Measurements from ENCODE around the gene NRXN3. TPM values are rescaled to one million over a fixed set of nuclear protein-coding genes. Genes with fewer than 3 reads are reported as not detected.

Gene NRXN3
- total and polyA plus RNA-seq, 4 donors = 0.07 to 1.2 (median 0.23) TPM

DNA sequence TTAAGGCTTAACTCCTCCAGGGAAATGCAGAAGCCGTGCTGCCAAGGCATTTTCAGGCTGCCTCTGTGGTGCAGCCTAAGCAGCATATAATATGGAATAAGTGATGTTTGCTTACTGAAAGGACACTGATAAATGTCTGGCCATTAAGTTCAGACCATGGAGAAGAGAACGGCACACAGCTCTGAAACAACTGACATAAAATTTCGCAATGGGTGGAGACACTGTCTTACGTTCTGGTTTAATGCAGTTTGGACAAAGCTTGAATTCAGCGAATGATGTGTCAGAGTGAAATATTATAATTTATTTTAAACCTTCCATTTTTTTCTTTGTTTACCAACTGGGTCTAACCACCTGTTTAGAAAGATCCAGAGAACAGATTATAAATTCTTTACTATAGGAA lies 27.2 kb upstream of the NRXN3 start:
- Histone ChIP-seq H3K4me3 (ENCODE audit: low read depth in 1 of 3, low read length in 3 of 3) (no peak overlapping the region), H3K9ac (ENCODE audit: low read depth in 1 of 2, low read length in 2 of 2) (no peak overlapping the region), H3K36me3 (ENCODE audit: control insufficient read depth in 4 of 4, insufficient read depth in 3 of 4, low read depth in 1 of 4, low read length in 3 of 4) (no peaks in the 10 kb centered on the region), H3K27ac (ENCODE audit: low read depth in 1 of 2, low read length in 2 of 2) (no peak overlapping the region), H3K27me3 (ENCODE audit: control insufficient read depth in 4 of 4, insufficient read depth in 4 of 4, low read length in 3 of 4) (peaks cover 0 to 2% (median 0%) of the 10 kb centered on the region in 4 donors), H3K4me1 (ENCODE audit: control insufficient read depth in 4 of 4, insufficient read depth in 4 of 4, low read length in 3 of 4) (no peaks in the 10 kb centered on the region), H3K9me3 (ENCODE audit: control insufficient read depth in 4 of 4, low read length in 3 of 4) (no peaks in the 10 kb centered on the region)
- TF ChIP-seq HNF4G (IDR thresholded peaks at IDR 0.05) (no peak), HNF4A (conservative IDR thresholded peaks at IDR 0.05) (no peak), JUND (IDR thresholded peaks at IDR 0.05) (no peak), SP1 (IDR thresholded peaks at IDR 0.05) (no peak), FOXA1 (IDR thresholded peaks at IDR 0.05) (no peak), NR2F2 (IDR thresholded peaks at IDR 0.05) (no peak), TAF1 (conservative IDR thresholded peaks at IDR 0.05) (no peak)
- TF ChIP-seq, protein P1, sequence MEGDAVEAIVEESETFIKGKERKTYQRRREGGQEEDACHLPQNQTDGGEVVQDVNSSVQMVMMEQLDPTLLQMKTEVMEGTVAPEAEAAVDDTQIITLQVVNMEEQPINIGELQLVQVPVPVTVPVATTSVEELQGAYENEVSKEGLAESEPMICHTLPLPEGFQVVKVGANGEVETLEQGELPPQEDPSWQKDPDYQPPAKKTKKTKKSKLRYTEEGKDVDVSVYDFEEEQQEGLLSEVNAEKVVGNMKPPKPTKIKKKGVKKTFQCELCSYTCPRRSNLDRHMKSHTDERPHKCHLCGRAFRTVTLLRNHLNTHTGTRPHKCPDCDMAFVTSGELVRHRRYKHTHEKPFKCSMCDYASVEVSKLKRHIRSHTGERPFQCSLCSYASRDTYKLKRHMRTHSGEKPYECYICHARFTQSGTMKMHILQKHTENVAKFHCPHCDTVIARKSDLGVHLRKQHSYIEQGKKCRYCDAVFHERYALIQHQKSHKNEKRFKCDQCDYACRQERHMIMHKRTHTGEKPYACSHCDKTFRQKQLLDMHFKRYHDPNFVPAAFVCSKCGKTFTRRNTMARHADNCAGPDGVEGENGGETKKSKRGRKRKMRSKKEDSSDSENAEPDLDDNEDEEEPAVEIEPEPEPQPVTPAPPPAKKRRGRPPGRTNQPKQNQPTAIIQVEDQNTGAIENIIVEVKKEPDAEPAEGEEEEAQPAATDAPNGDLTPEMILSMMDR (IDR thresholded peaks at IDR 0.05; ENCODE audit: low read depth, low read length, missing input control) = no peak
- TF ChIP-seq, protein P2, sequence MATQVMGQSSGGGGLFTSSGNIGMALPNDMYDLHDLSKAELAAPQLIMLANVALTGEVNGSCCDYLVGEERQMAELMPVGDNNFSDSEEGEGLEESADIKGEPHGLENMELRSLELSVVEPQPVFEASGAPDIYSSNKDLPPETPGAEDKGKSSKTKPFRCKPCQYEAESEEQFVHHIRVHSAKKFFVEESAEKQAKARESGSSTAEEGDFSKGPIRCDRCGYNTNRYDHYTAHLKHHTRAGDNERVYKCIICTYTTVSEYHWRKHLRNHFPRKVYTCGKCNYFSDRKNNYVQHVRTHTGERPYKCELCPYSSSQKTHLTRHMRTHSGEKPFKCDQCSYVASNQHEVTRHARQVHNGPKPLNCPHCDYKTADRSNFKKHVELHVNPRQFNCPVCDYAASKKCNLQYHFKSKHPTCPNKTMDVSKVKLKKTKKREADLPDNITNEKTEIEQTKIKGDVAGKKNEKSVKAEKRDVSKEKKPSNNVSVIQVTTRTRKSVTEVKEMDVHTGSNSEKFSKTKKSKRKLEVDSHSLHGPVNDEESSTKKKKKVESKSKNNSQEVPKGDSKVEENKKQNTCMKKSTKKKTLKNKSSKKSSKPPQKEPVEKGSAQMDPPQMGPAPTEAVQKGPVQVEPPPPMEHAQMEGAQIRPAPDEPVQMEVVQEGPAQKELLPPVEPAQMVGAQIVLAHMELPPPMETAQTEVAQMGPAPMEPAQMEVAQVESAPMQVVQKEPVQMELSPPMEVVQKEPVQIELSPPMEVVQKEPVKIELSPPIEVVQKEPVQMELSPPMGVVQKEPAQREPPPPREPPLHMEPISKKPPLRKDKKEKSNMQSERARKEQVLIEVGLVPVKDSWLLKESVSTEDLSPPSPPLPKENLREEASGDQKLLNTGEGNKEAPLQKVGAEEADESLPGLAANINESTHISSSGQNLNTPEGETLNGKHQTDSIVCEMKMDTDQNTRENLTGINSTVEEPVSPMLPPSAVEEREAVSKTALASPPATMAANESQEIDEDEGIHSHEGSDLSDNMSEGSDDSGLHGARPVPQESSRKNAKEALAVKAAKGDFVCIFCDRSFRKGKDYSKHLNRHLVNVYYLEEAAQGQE (IDR thresholded peaks at IDR 0.05) = no peak
- no peak for DNase-seq (ENCODE audit: low spot score)
- WGBS = 71% methylated on average over 5 of the region's 5 CpGs

DNA sequence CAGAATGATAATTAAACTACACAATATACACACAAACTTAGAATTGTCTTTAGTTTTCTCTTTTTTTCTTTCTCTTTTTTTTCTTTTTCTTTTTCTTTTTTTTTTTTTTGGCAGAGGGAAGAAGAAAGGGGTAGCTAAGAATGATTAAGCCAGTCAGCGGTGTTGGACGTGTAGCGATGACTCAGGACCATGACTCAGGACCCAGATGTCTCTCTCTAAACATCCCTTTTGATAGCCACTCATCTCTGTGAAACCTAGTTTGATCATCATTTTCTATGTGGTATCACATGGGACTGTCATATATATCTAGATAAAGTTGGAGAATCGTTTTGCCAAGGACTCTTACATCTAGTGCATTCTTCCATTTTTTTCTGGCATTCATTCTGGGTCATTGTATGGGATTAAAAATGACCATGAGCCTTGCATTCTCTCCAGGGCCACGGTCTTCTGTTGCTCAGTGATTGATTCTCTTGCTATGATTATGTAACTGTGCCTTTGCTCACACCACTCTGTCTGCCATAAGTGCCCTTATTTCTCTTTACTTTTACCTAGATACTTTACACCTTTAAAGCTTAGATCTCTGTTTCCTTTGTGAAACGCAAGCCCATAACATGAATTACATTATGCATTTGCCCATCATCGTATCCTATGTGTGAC lies 26.6 kb upstream of the NRXN3 start:
- WGBS = 70% methylated on average over 7 of the region's 7 CpGs
- Histone ChIP-seq H3K4me3 (ENCODE audit: low read depth in 1 of 3, low read length in 3 of 3) (no peak overlapping the region), H3K27me3 (ENCODE audit: control insufficient read depth in 4 of 4, insufficient read depth in 4 of 4, low read length in 3 of 4) (peaks cover 0 to 2% (median 0%) of the 10 kb centered on the region in 4 donors), H3K4me1 (ENCODE audit: control insufficient read depth in 4 of 4, insufficient read depth in 4 of 4, low read length in 3 of 4) (no peaks in the 10 kb centered on the region), H3K27ac (ENCODE audit: low read depth in 1 of 2, low read length in 2 of 2) (no peak overlapping the region), H3K36me3 (ENCODE audit: control insufficient read depth in 4 of 4, insufficient read depth in 3 of 4, low read depth in 1 of 4, low read length in 3 of 4) (no peaks in the 10 kb centered on the region), H3K9ac (ENCODE audit: low read depth in 1 of 2, low read length in 2 of 2) (no peak overlapping the region), H3K9me3 (ENCODE audit: control insufficient read depth in 4 of 4, low read length in 3 of 4) (no peaks in the 10 kb centered on the region)
- no peak for DNase-seq (ENCODE audit: low spot score)
- no peak for TF ChIP-seq FOXA2 (IDR thresholded peaks at IDR 0.05)
- no peak for TF ChIP-seq SP1 (IDR thresholded peaks at IDR 0.05)
- no peak for TF ChIP-seq TAF1 (conservative IDR thresholded peaks at IDR 0.05)
- no peak for TF ChIP-seq EGR1 (IDR thresholded peaks at IDR 0.05; ENCODE audit: low read depth in 2 of 2)
- TF ChIP-seq RXRA (IDR thresholded peaks at IDR 0.05) = no peak
- no peak for TF ChIP-seq GABPA (IDR thresholded peaks at IDR 0.05 in 1 of 2, conservative IDR thresholded peaks at IDR 0.05 in 1 of 2)
- no peak for TF ChIP-seq NR2F2 (IDR thresholded peaks at IDR 0.05)
- TF ChIP-seq JUND (IDR thresholded peaks at IDR 0.05) = no peak
- TF ChIP-seq HNF4A (conservative IDR thresholded peaks at IDR 0.05) = no peak
- no peak for TF ChIP-seq FOXA1 (IDR thresholded peaks at IDR 0.05)
